HCT116 (cell line): Measurements from ENCODE around the gene PPP2R1B. TPM values are rescaled to one million over a fixed set of nuclear protein-coding genes. Genes with fewer than 3 reads are reported as not detected.

ENCODE experiments used
- ATAC-seq: fragments of 200-7000 bp; cut with Tn5 transposase; 2 replicates; pipeline ENCODE4 v1.9.1; 2020; ENCODE audit warnings: mild to moderate bottlenecking, moderate library complexity
- BruUV-seq: library from RNA; stranded (reverse); fragments of 400-500 nt; replicated peaks from 2 replicates; lab custom pipeline; 2021; lab: Mats Ljungman, UMichigan
- CTCF ChIA-PET: fragments of 300-600 bp; sonication (Branson Sonifier 250); formaldehyde crosslinking; loops from one replicate; lab custom pipeline; 2021; ENCODE audit warnings: antibody characterized with exemption; lab: Charles Lee
- POLR2A ChIA-PET: fragments of 300-600, 350-600 bp; sonication (Branson Sonifier 250); formaldehyde crosslinking; loops from one replicate; lab custom pipeline; 2021; ENCODE audit warnings: antibody characterized with exemption; lab: Charles Lee
- RAD21 ChIA-PET, 2 experiments: fragments of 300-600 bp; sonication (Branson Sonifier 250); formaldehyde crosslinking; loops; one replicate each; lab custom pipeline; 2023; ENCODE audit warnings: low total read pairs in 2 of 2; ENCODE audit not compliant: uncharacterized antibody in 2 of 2, unreplicated experiment in 2 of 2, low non-redundant PET in 1 of 2; lab: Charles Lee
- DNase-seq: peaks from one replicate; pipeline ENCODE4 v3.0.0-alpha.2; 2010; ENCODE audit warnings: low read depth, low spot score
- H2AFZ ChIP-seq: fragments of 200-600 bp; shearing (Covaris generic), sonication (generic); 2 replicates; pipeline ENCODE4 v1.6.1; 2017; ENCODE audit warnings: low read depth, mixed run types, mixed read lengths, antibody characterized with exemption, low read length; ENCODE audit not compliant: poor library complexity, severe bottlenecking
- H3K27ac ChIP-seq: 2 replicates; pipeline ENCODE4 v1.5.1; 2012; ENCODE audit warnings: low read depth, low read length
- H3K27me3 ChIP-seq: fragments of 200-600 bp; sonication (generic); 2 replicates; pipeline ENCODE4 v1.6.1; 2016; ENCODE audit warnings: mixed run types, low read length, mixed read lengths; ENCODE audit not compliant: insufficient read depth
- H3K36me3 ChIP-seq, 2 experiments: fragments of 200-500 bp in 1 of 2; fragments of 200-600 bp in 1 of 2; sonication (Bioruptor generic) in 1 of 2; sonication (generic) in 1 of 2; 2 replicates each; pipeline versions ENCODE4 v1.5.1 to v1.6.1; 2014 to 2016; ENCODE audit warnings: low read length in 2 of 2, inconsistent platforms in 1 of 2, mixed read lengths in 1 of 2, mixed run types in 1 of 2; ENCODE audit not compliant: insufficient read depth in 2 of 2, control insufficient read depth in 1 of 2
- H3K4me1 ChIP-seq, 2 experiments: fragments of 200-600 bp in 1 of 2; sonication (generic) in 1 of 2; 2 replicates each; pipeline versions ENCODE4 v1.5.1 to v1.6.1; 2012 to 2017; ENCODE audit warnings: low read length in 2 of 2, inconsistent platforms in 1 of 2, mild to moderate bottlenecking in 1 of 2, mixed read lengths in 1 of 2, mixed run types in 1 of 2, moderate library complexity in 1 of 2; ENCODE audit not compliant: insufficient read depth in 2 of 2, control insufficient read depth in 1 of 2
- H3K4me2 ChIP-seq: fragments of 200-600 bp; sonication (generic); 2 replicates; pipeline ENCODE4 v1.6.1; 2017; ENCODE audit warnings: mixed run types, low read length, mixed read lengths
- H3K4me3 ChIP-seq, 2 experiments: fragments of 200-600 bp in 1 of 2; sonication (generic) in 1 of 2; replicated peaks in 1 of 2; 2 replicates each; pipeline ENCODE4 v1.5.1; 2011 to 2016; ENCODE audit warnings: low read length in 2 of 2, control low read depth in 1 of 2, low read depth in 1 of 2, mild to moderate bottlenecking in 1 of 2, mixed read lengths in 1 of 2, mixed run types in 1 of 2
- H3K79me2 ChIP-seq: fragments of 200-600 bp; sonication (generic); 2 replicates; pipeline ENCODE4 v1.6.1; 2017; ENCODE audit warnings: mild to moderate bottlenecking, mixed run types, low read length, moderate library complexity, mixed read lengths; ENCODE audit not compliant: insufficient read depth
- H3K9ac ChIP-seq: fragments of 200-600 bp; sonication (generic); 2 replicates; pipeline ENCODE4 v1.6.1; 2016; ENCODE audit warnings: low read length, mixed read lengths
- H3K9me2 ChIP-seq: fragments of 200-600 bp; sonication (generic), shearing (Covaris generic); 2 replicates; pipeline ENCODE4 v1.6.1; 2017; ENCODE audit warnings: mixed run types, mild to moderate bottlenecking, moderate library complexity; ENCODE audit not compliant: insufficient read depth
- H3K9me3 ChIP-seq, 2 experiments: fragments of 200-500 bp in 1 of 2; fragments of 200-600 bp in 1 of 2; sonication (Bioruptor generic) in 1 of 2; sonication (generic) in 1 of 2; 2 replicates each; pipeline ENCODE4 v1.6.1; 2014 to 2017; ENCODE audit warnings: low read length in 2 of 2, mixed read lengths in 2 of 2, inconsistent platforms in 1 of 2, low read depth in 1 of 2, mild to moderate bottlenecking in 1 of 2, mixed run types in 1 of 2, moderate library complexity in 1 of 2; ENCODE audit not compliant: control insufficient read depth in 1 of 2, insufficient read depth in 1 of 2
- H4K20me1 ChIP-seq: fragments of 200-600 bp; sonication (generic), shearing (Covaris generic); 2 replicates; pipeline ENCODE4 v1.6.1; 2017; ENCODE audit warnings: mixed run types, mild to moderate bottlenecking, moderate library complexity; ENCODE audit not compliant: insufficient read depth
- CTCF ChIP-seq, 3 experiments: fragments of 200-600 bp in 1 of 3; sonication (generic) in 1 of 3; IDR thresholded peaks in 2 of 3; conservative IDR thresholded peaks in 1 of 3; 2 replicates each; pipeline ENCODE4 v1.5.1; 2012 to 2017; ENCODE audit warnings: low read depth in 2 of 3, low read length in 2 of 3, antibody characterized with exemption in 1 of 3, borderline replicate concordance in 1 of 3, control low read depth in 1 of 3, mild to moderate bottlenecking in 1 of 3, mixed read lengths in 1 of 3, mixed run types in 1 of 3, moderate library complexity in 1 of 3; ENCODE audit not compliant: insufficient read depth in 1 of 3
- ELF1 ChIP-seq: IDR thresholded peaks from 2 replicates; pipeline ENCODE4 v1.6.1; 2012; ENCODE audit warnings: low read depth, borderline replicate concordance
- JUND ChIP-seq: IDR thresholded peaks from 2 replicates; pipeline ENCODE4 v1.6.1; 2012
- MAX ChIP-seq: IDR thresholded peaks from 2 replicates; pipeline ENCODE4 v1.6.1; 2012
- POLR2A ChIP-seq: IDR thresholded peaks from 2 replicates; pipeline ENCODE4 v1.7.0; 2011; ENCODE audit warnings: borderline replicate concordance; ENCODE audit not compliant: insufficient read depth, insufficient read length; ENCODE audit errors: extremely low read depth
- POLR2AphosphoS5 ChIP-seq: IDR thresholded peaks from 2 replicates; pipeline ENCODE4 v1.6.1; 2011; ENCODE audit warnings: mild to moderate bottlenecking, low read depth, low read length, moderate library complexity
- SIN3A ChIP-seq: IDR thresholded peaks from 2 replicates; pipeline ENCODE4 v1.6.1; 2012; ENCODE audit warnings: low read depth
- SRF ChIP-seq: IDR thresholded peaks from 2 replicates; pipeline ENCODE4 v1.6.1; 2012; ENCODE audit warnings: low read depth
- YY1 ChIP-seq: IDR thresholded peaks from 2 replicates; pipeline ENCODE4 v1.6.1; 2011; ENCODE audit warnings: low read length, low read depth, moderate library complexity, mild to moderate bottlenecking; ENCODE audit not compliant: insufficient replicate concordance; ENCODE audit errors: extremely low read depth
- intact Hi-C: fragments of 100-400 bp; cut with micrococcal nuclease; formaldehyde crosslinking; loops from 2 replicates; pipeline ENCODE4 v1.10.0; 2022
- total RNA-seq: library from RNA; stranded (reverse); gene quantifications from one replicate; pipeline ENCODE4 v1.2.1, GENCODE V29; 2021; ENCODE audit not compliant: unreplicated experiment

Gene PPP2R1B
- total RNA-seq, 1 experiment from 2014 or later, result 24.9 TPM

- Histone ChIP-seq H3K9me3 (no peaks in the 10 kb centered on the region), H3K4me3 (no peak overlapping the region), H4K20me1 (no peaks in the 10 kb centered on the region), H2AFZ (no peak overlapping the region), H3K36me3 (no peaks in the 10 kb centered on the region), H3K9me2 (no peaks in the 10 kb centered on the region), H3K27ac (no peak overlapping the region), H3K4me1 (no peaks in the 10 kb centered on the region), H3K4me2 (no peak overlapping the region), H3K79me2 (no peaks in the 10 kb centered on the region), H3K27me3 (no peaks in the 10 kb centered on the region), H3K9ac (no peak overlapping the region)
- intact Hi-C loops, result no loop called here
- ChIA-PET RAD21 (no interaction called here), CTCF (no interaction called here), POLR2A (no interaction called here)
- no TSS peak for BruUV-seq
- no peak for DNase-seq
- no peak for TF ChIP-seq CTCF (IDR thresholded peaks at IDR 0.05 in 2 of 3, conservative IDR thresholded peaks at IDR 0.05 in 1 of 3; ENCODE audit: borderline replicate concordance in 1 of 3, insufficient read depth in 1 of 3, low read depth in 2 of 3, low read length in 2 of 3)
- TF ChIP-seq ELF1, result no peak
- no peak for ATAC-seq
Observed at GRCh38 chr11:111694851-111695250, 71.3 kb downstream of the PPP2R1B start.

- Histone ChIP-seq H3K4me1 (no peaks in the 10 kb centered on the region), H3K4me3 (no peak overlapping the region), H3K27me3 (no peaks in the 10 kb centered on the region), H4K20me1 (no peaks in the 10 kb centered on the region), H3K9me3 (no peaks in the 10 kb centered on the region), H3K36me3 (no peaks in the 10 kb centered on the region), H3K27ac (no peak overlapping the region), H3K9ac (no peak overlapping the region), H2AFZ (no peak overlapping the region), H3K9me2 (no peaks in the 10 kb centered on the region), H3K79me2 (no peaks in the 10 kb centered on the region), H3K4me2 (no peak overlapping the region)
- ChIA-PET CTCF (no interaction called here), RAD21 (no interaction called here), POLR2A (no interaction called here)
- BruUV-seq, result no TSS peak
- ATAC-seq (no peak), DNase-seq (no peak)
- intact Hi-C loops, result no loop called here
- TF ChIP-seq JUND, result no peak
- no peak for TF ChIP-seq SRF
- TF ChIP-seq MAX, result no peak
- no peak for TF ChIP-seq POLR2AphosphoS5
- no peak for TF ChIP-seq POLR2A
- no peak for TF ChIP-seq YY1
- no peak for TF ChIP-seq SIN3A
Observed at GRCh38 chr11:111693224-111693937, 72.8 kb downstream of the PPP2R1B start.
